Heart right ventricle (tissue), 16 donors: ENCODE data around the gene MAP3K20. TPM values are rescaled to one million over a fixed set of nuclear protein-coding genes. Genes with fewer than 3 reads are reported as not detected.

Experiments used
- ATAC-seq, 8 donors: fragments of 200-7000 bp; cut with Tn5 transposase; one replicate each; pipeline ENCODE4 v1.9.1; 2020; ENCODE audit warnings: mild to moderate bottlenecking in 8 of 8, moderate library complexity in 8 of 8, moderate number of reproducible peaks in 1 of 8
- DNase-seq, 2 donors: peaks; one replicate each; pipeline ENCODE4 v3.0.0-alpha.2; 2020
- H3K27ac ChIP-seq, 10 donors: fragments of 200-600 bp; sonication (generic) in 2 of 10; one replicate each; pipeline versions ENCODE4 v1.5.0 to v1.8.0; 2020 to 2022; ENCODE audit warnings: mild to moderate bottlenecking in 3 of 10
- H3K27me3 ChIP-seq, 7 donors: fragments of 200-600 bp; one replicate each; pipeline ENCODE4 v1.8.0; 2021 to 2022; ENCODE audit warnings: mild to moderate bottlenecking in 2 of 7
- H3K36me3 ChIP-seq, 9 donors: fragments of 200-600 bp; sonication (generic) in 1 of 9; one replicate each; pipeline versions ENCODE4 v1.5.0 to v1.8.0; 2020 to 2022; ENCODE audit warnings: mild to moderate bottlenecking in 2 of 9
- H3K4me1 ChIP-seq, 9 donors: fragments of 200-600 bp; sonication (generic) in 1 of 9; one replicate each; pipeline versions ENCODE4 v1.5.0 to v1.8.0; 2020 to 2022; ENCODE audit warnings: mild to moderate bottlenecking in 4 of 9
- H3K4me3 ChIP-seq, 10 donors: fragments of 200-600 bp; sonication (generic) in 2 of 10; one replicate each; pipeline versions ENCODE4 v1.5.0 to v1.8.0; 2020 to 2022; ENCODE audit warnings: mild to moderate bottlenecking in 7 of 10, moderate library complexity in 2 of 10
- H3K9me3 ChIP-seq, 11 donors: fragments of 200-600 bp in 10 of 11; sonication (generic) in 2 of 11; one replicate each; pipeline versions ENCODE4 v1.5.0 to v1.8.0; 2013 to 2022; ENCODE audit warnings: mild to moderate bottlenecking in 2 of 11, control low read depth in 1 of 11, moderate library complexity in 1 of 11
- WGBS, 2 donors: extraction: QIAGEN DNeasy Blood & Tissue Kit; methylation state at CpG; one replicate each; pipeline ENCODE4 v1.1.7; 2013; ENCODE audit warnings: inconsistent platforms in 1 of 2; 5-methylcytosine and 5-hydroxymethylcytosine counted together
- intact Hi-C, 10 donors: fragments of 100-400 bp; cut with DNase I; formaldehyde crosslinking; loops; one replicate each; pipeline versions ENCODE4 v1.11.1 to v1.14.2; 2022
- polyA plus RNA-seq, 2 donors: library from polyadenylated mRNA; stranded (reverse); fragments of 200-250 nt; gene quantifications; one replicate each; pipeline ENCODE4 v1.2.3, GENCODE V29; 2013
- total RNA-seq, 10 donors: library from RNA; stranded (reverse); fragmentation: NEBNext Ultra II Directional in 3 of 10; extraction: Animal tissue kit (Norgen Biotek cat#: 25700) in 3 of 10; gene quantifications; one replicate each; pipeline versions ENCODE4 v1.2.1 to v1.2.4, GENCODE V29; 2021 to 2023
- TF ChIP-seq, protein P1 (sequence below), 9 donors: fragments of 200-600 bp; sonication (generic) in 2 of 9; IDR thresholded peaks; one replicate each; pipeline versions ENCODE4 v1.5.0 to v1.8.0; 2021 to 2022; ENCODE audit warnings: antibody characterized with exemption in 9 of 9, mild to moderate bottlenecking in 5 of 9, moderate library complexity in 1 of 9
- donor health status: Arrhythmogenic right ventricular cardiomyopathy.
- donor health status: ischemic (EF 13 %, LVEDD 7.1; RV severe dilation, severe dysfunction).
- donor health status: healthy with polysubstance abuse.
- donor health status: DM: no; HTN: yes; CAD: no.
- donor health status: DM: no; HTN: no; CAD: no.
- donor health status: ischemic (EF 25% LVEDD 6.9; RV normal size, moderate dysfunction).
- donor health status: ischemic (EF 25% LVEDD 5.7; RV mildly dilated, moderate dysfunction).
- donor health status: healthy.
- donor health status: DM: yes; HTN: yes; CAD: no.
- donor health status: Ischemic cardiomyopathy.
- donor health status: ischemic (EF 35%, LVEDD 5.7; RV mildly dilated, moderate dysfunction).
- donor health status: nonischemic (EF 11% LVEDD 7.7; RV severe dilation, severe dysfunction).
- donor health status: DM: yes; HTN: yes; CAD: no.
- donor health status: PGD.
- donor health status: ischemic (EF 29% LVEDD 5.4; RV normal size, mild dysfunction).
- donor health status: nonischemic (EF 23%, LVEDD 6.1; RV moderate dilation, normal function).

Gene MAP3K20
- total and polyA plus RNA-seq, 12 donors = 63.2 to 560 (median 420) TPM

DNA sequence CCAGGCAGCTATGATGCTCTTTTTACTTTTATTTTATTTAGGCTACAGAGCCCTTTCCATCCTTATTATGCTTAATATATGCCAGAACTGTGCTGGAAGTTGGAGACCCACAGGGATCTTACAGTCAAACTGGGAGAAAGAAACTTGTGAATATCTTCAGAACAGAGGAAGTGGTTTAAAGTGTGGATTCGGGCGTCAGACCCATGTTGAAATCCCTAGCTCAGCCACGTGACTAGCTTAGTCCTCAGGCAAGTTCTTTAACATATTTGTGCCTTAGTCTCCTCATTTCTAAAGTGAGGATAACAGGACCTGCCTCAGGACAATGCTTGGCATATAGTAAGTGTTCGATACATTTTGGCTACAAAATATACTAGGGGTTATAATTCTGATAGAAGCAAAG lies 59.1 kb downstream of the MAP3K20 start:
- H3K27ac ChIP-seq = peak overlapping the region in 1 of 10 donors; percentile 42
- peaks cover 0 to 3% (median 0%) of the 10 kb centered on the region in 7 donors for H3K27me3 ChIP-seq
- H3K4me3 ChIP-seq = no peak overlapping the region
- DNase-seq (no peak), ATAC-seq (peak in 1 of 8 donors; percentile 19)
- TF ChIP-seq, protein P1, sequence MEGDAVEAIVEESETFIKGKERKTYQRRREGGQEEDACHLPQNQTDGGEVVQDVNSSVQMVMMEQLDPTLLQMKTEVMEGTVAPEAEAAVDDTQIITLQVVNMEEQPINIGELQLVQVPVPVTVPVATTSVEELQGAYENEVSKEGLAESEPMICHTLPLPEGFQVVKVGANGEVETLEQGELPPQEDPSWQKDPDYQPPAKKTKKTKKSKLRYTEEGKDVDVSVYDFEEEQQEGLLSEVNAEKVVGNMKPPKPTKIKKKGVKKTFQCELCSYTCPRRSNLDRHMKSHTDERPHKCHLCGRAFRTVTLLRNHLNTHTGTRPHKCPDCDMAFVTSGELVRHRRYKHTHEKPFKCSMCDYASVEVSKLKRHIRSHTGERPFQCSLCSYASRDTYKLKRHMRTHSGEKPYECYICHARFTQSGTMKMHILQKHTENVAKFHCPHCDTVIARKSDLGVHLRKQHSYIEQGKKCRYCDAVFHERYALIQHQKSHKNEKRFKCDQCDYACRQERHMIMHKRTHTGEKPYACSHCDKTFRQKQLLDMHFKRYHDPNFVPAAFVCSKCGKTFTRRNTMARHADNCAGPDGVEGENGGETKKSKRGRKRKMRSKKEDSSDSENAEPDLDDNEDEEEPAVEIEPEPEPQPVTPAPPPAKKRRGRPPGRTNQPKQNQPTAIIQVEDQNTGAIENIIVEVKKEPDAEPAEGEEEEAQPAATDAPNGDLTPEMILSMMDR (IDR thresholded peaks at IDR 0.05) = no peak
- H3K4me1 ChIP-seq = peaks cover 2 to 83% (median 69%) of the 10 kb centered on the region in 9 donors
- WGBS, 2 donors = 81% methylated on average over 4 of the region's 4 CpGs
- intact Hi-C loops = no loop called here
- peaks cover 0 to under 1% (median 0%) of the 10 kb centered on the region in 9 donors for H3K36me3 ChIP-seq
- H3K9me3 ChIP-seq = no peaks in the 10 kb centered on the region

DNA sequence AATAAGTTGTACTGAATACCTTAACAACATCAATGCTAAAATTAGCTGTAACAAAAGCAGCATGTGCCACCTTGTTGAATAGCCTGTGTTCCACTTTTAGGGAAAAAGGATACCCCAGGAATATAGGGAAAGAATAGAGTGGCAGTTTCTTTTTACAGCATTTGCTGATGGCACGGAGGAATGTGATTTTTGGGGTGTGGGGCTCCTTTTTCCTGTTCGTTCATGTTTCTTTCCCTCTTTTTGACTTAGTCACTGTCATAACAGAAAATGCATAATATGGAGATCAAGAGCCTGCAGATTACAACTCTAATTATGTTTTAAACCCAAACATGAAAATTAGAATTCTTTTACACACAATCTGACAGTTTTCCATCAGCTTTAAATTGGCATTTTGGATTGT lies 60.4 kb downstream of the MAP3K20 start:
- Histone ChIP-seq H3K36me3 (no peaks in the 10 kb centered on the region), H3K9me3 (no peaks in the 10 kb centered on the region), H3K27ac (peak overlapping the region in 2 of 10 donors; percentile 6 to 10), H3K4me3 (no peak overlapping the region), H3K4me1 (peaks cover 0 to 74% (median 56%) of the 10 kb centered on the region in 9 donors), H3K27me3 (peaks cover 0 to 3% (median 0%) of the 10 kb centered on the region in 7 donors)
- TF ChIP-seq, protein P1 (IDR thresholded peaks at IDR 0.05) = no peak
- intact Hi-C loops = no loop called here
- DNase-seq (no peak), ATAC-seq (no peak)
- WGBS, 2 donors = 49 to 77% methylated on average over 2 of the region's 2 CpGs

DNA sequence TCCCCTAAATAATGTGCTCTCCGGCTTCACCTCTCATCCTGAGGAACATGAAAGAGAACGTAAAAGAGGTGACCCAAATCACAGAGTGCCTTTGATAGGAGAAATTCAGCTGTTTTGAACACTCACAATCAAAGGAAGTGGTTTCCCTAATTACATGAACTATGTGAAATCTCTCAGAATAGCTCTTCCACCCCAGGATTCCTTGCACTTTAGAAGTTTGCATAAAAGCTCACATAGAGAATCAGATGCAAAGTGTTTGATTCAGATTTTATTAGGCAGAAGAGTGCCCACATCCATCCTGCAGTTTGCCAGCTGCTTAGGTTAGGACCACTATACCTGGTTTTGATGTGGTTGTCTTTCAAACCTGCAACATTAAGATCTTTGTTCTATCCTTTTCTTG lies 61.0 kb downstream of the MAP3K20 start:
- peak overlapping the region in 1 of 10 donors; percentile 6 for H3K27ac ChIP-seq
- DNase-seq = no peak
- H3K4me3 ChIP-seq = no peak overlapping the region
- peaks cover 0 to 3% (median 0%) of the 10 kb centered on the region in 11 donors for H3K9me3 ChIP-seq
- TF ChIP-seq, protein P1 (IDR thresholded peaks at IDR 0.05) = no peak
- ATAC-seq = no peak
- intact Hi-C loops = no loop called here
- H3K4me1 ChIP-seq = peaks cover 0 to 69% (median 50%) of the 10 kb centered on the region in 9 donors
- H3K36me3 ChIP-seq = no peaks in the 10 kb centered on the region
- 48 to 59% methylated on average over 2 of the region's 2 CpGs for WGBS, 2 donors
- peaks cover 0 to 3% (median 0%) of the 10 kb centered on the region in 7 donors for H3K27me3 ChIP-seq

- H3K27ac ChIP-seq = no peak overlapping the region
- 79 to 84% methylated on average over 3 of the region's 3 CpGs for WGBS, 2 donors
- H3K9me3 ChIP-seq = peaks cover 0 to 11% (median 0%) of the 10 kb centered on the region in 11 donors
- no peak overlapping the region for H3K4me3 ChIP-seq
- H3K36me3 ChIP-seq = no peaks in the 10 kb centered on the region
- peaks cover 0 to 58% (median 40%) of the 10 kb centered on the region in 9 donors for H3K4me1 ChIP-seq
- intact Hi-C loops = no loop called here
- no peaks in the 10 kb centered on the region for H3K27me3 ChIP-seq
- TF ChIP-seq, protein P1 (IDR thresholded peaks at IDR 0.05) = no peak
- ATAC-seq (no peak), DNase-seq (no peak)
Observed at GRCh38 chr2:173137610-173138009, 62.0 kb downstream of the MAP3K20 start.
